Measurements from ENCODE around the gene CLIC3. TPM values are rescaled to one million over a fixed set of nuclear protein-coding genes. Genes with fewer than 3 reads are reported as not detected.

CLIC3 gene
- total and polyA plus RNA-seq, 2 donors (not counting 1 experiment from before 2014, with no cell fraction given), result 1.1 to 1.9 TPM

DNA sequence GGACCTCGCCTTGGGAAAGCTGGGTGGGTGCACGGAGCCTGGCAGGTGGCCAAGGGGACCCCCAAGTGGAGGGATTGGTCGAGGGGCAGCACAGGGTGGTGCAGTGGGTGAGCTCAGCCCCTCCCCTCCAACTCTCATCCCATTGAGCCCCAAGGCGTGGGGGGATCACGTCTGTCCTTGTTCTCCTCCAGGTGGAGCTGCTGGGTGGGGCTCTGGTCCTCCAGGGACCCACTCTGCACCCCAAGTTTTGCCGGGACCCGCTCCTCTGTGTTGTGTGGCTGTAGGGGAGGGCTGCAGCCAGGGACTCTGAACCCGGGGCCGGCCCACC lies 39.1 kb upstream of the CLIC3 start:
- Histone ChIP-seq H3K9ac (ENCODE audit: low read length) (no peak overlapping the region), H3K4me3 (ENCODE audit: control extremely low read depth in 1 of 5, extremely low read depth in 1 of 5, insufficient read depth in 1 of 5, low read depth in 2 of 5, low read length in 4 of 5) (no peak overlapping the region), H3K27ac (ENCODE audit: low read length in 2 of 2) (no peak overlapping the region), H3K79me2 (ENCODE audit: control insufficient read depth, insufficient read depth, low read length) (peaks cover 12% of the 10 kb centered on the region), H2AFZ (ENCODE audit: insufficient read depth, low read depth, low read length, poor library complexity, severe bottlenecking) (no peak overlapping the region), H3K4me1 (ENCODE audit: control insufficient read depth in 2 of 2, insufficient read depth in 2 of 2, low read length in 2 of 2) (peaks cover 46 to 50% of the 10 kb centered on the region in 2 donors), H4K20me1 (ENCODE audit: control insufficient read depth, insufficient read depth, low read length, poor library complexity, severe bottlenecking) (no peaks in the 10 kb centered on the region), H3K4me2 (replicated peaks; ENCODE audit: low read depth, low read length, poor library complexity, severe bottlenecking) (peak overlapping the region; percentile 82), H3K36me3 (replicated peaks in 1 of 2; ENCODE audit: control extremely low read depth in 1 of 2, control insufficient read depth in 1 of 2, extremely low read depth in 1 of 2, insufficient read depth in 2 of 2, low read length in 1 of 2) (no peaks in the 10 kb centered on the region), H3K9me3 (ENCODE audit: control extremely low read depth in 1 of 3, control insufficient read depth in 2 of 3, insufficient read depth in 1 of 3, low read length in 2 of 3) (peaks cover 0 to 8% (median 0%) of the 10 kb centered on the region in 3 donors), H3K27me3 (replicated peaks in 1 of 4; ENCODE audit: control extremely low read depth in 1 of 4, control insufficient read depth in 3 of 4, insufficient read depth in 4 of 4, low read length in 3 of 4) (peaks cover 0 to 6% (median 0%) of the 10 kb centered on the region in 4 experiments)
- no peak for ATAC-seq (ENCODE audit: low read depth)
- POLR2A ChIA-PET, result interaction anchor here (0.6 to 1.4 kb wide), 6 partner anchors 24 to 272 kb away, joined by 3 to 6 read pairs (median 3); partner anchors contain the start of gene PAXX
- 20% methylated on average over 4 of the region's 9 CpGs for WGBS (ENCODE audit: insufficient coverage)
- intact Hi-C loops (cut with micrococcal nuclease), result loop anchor here (1.0 to 2.0 kb wide), 3 partner anchors 31 to 248 kb away; partner anchors contain the start of gene AJM1
- H3K27ac Mint-ChIP-seq, result peak overlapping the region; percentile 86
- TF ChIP-seq EZH2 (IDR thresholded peaks at IDR 0.05; ENCODE audit: borderline replicate concordance, insufficient read depth, low read depth, low read length, poor library complexity, severe bottlenecking), result no peak
- TF ChIP-seq, protein P1, sequence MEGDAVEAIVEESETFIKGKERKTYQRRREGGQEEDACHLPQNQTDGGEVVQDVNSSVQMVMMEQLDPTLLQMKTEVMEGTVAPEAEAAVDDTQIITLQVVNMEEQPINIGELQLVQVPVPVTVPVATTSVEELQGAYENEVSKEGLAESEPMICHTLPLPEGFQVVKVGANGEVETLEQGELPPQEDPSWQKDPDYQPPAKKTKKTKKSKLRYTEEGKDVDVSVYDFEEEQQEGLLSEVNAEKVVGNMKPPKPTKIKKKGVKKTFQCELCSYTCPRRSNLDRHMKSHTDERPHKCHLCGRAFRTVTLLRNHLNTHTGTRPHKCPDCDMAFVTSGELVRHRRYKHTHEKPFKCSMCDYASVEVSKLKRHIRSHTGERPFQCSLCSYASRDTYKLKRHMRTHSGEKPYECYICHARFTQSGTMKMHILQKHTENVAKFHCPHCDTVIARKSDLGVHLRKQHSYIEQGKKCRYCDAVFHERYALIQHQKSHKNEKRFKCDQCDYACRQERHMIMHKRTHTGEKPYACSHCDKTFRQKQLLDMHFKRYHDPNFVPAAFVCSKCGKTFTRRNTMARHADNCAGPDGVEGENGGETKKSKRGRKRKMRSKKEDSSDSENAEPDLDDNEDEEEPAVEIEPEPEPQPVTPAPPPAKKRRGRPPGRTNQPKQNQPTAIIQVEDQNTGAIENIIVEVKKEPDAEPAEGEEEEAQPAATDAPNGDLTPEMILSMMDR (IDR thresholded peaks at IDR 0.05), result peak; percentile 60
- peaks cover 42% of the 10 kb centered on the region for H3K4me1 Mint-ChIP-seq
- H3K9me3 Mint-ChIP-seq (ENCODE audit: insufficient read depth), result no peaks in the 10 kb centered on the region
- DNase-seq, result no peak
- CTCF ChIA-PET, result interaction anchor here (0.6 to 3.9 kb wide), 63 partner anchors 9 to 544 kb away, joined by 3 to 106 read pairs (median 4); partner anchors contain the start of genes AJM1, C8G, CLIC3 and DPP7
- no peak overlapping the region for H3K4me3 Mint-ChIP-seq
- H3K27me3 Mint-ChIP-seq, result no peaks in the 10 kb centered on the region

Data from B cell (primary cell).